LNCaP clone FGC (cell line): Measurements from ENCODE around the gene RASSF5.
A peak's percentile ranks its signal among the peaks of the same experiment; 100 is the strongest.
"Not testable (repeated sequence)": the region's sequence is repeated elsewhere in the genome, so short reads cannot be mapped to it uniquely, and the experiment has no call there.

ENCODE experiments used
- DNase-seq: peaks from one replicate; pipeline ENCODE4 v3.0.0-alpha.2; 2011; ENCODE audit warnings: low read depth
- H3K4me3 ChIP-seq: 2 replicates; pipeline ENCODE4 v1.5.1; 2011; ENCODE audit warnings: mild to moderate bottlenecking, low read depth, low read length, control low read depth
- CTCF ChIP-seq: IDR thresholded peaks from 2 replicates; pipeline ENCODE4 v1.5.1; 2012; ENCODE audit warnings: mild to moderate bottlenecking; ENCODE audit not compliant: control insufficient read depth, insufficient read depth; ENCODE audit errors: extremely low read depth

RASSF5 gene

GRCh38 chr1:206600527-206600926 lies 93.2 kb downstream of the RASSF5 start:
- no peak for DNase-seq

GRCh38 chr1:206604861-206605260 lies 97.5 kb downstream of the RASSF5 start:
- no peak for DNase-seq
- TF ChIP-seq CTCF: no peak
- no peak overlapping the region for H3K4me3 ChIP-seq

More at GRCh38 chr1:206600527-206600926, 93.2 kb downstream of the RASSF5 start:
- H3K4me3 ChIP-seq: no peak overlapping the region
- TF ChIP-seq CTCF: no peak

GRCh38 chr1:206606867-206607266 lies 99.5 kb downstream of the RASSF5 start:
- DNase-seq: peak; percentile 53
- no peak overlapping the region for H3K4me3 ChIP-seq
- peak; percentile 80 for TF ChIP-seq CTCF

DNA sequence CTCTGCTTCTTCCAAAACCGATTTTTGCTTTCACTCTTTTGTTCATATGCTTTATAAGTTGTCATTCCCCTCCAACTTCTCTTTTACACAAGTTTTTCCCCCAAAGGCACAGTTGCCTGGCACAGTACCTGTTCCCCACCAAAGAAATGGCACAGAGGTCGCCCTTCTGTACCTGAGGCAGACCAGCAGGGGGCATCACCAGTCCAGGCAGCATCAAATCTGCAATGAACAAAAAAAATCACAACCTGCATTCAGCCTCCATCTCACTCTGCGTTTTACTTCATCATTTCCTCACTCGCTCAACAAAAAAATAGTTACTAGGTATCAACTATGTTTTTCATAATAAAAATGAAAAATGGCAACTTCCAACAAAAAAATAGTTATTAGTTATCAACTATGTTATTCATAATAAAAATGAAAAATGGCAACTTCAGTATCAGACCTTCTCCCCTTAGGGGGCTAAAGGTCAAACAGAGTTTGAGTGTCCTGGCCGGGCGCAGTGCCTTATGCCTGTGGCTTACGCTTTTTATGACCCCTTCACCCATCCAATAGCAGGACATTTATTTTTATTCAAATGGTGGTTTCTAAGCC lies 100.9 kb downstream of the RASSF5 start:
- H3K4me3 ChIP-seq: no peak overlapping the region
- DNase-seq: no peak
- TF ChIP-seq CTCF: peak; percentile 90

DNA sequence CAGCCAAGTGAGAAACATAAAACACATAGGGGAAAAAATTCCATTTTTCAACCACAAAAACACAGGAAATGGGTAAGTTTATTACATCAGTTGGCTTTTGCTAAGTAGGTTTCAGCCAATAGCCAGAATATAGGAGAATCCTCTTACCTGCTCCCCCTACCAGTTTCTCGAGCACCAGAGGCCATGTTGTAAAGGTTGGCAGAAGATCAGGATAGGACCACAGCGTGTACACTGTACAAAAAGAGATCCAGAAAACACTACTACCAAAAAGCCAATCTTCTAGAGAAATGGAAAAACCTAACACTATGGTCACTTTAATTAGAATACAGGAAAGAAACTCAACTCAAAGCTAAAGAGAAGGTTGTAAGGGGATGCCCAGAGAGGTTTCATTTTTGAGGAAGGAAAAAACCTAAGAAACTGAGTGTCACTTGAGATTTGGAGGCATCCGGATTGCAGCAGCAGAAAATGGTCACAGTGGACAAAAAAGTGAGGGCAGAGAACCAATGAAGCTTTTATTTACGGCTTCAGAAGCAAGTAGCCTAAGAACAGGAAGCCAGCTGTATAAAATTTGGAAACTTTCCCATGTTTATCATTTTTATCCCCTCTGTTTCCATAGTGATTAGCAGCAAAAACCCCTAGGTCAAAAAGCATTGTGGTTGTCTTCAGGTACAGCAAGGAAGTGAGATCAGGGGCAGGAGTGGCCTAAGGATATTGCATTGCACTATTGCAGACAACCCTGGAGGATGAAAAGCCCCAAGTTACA lies 102.1 kb downstream of the RASSF5 start:
- no peak for TF ChIP-seq CTCF
- no peak for DNase-seq
- H3K4me3 ChIP-seq: no peak overlapping the region

- TF ChIP-seq CTCF: peak; percentile 96
- peak; percentile 78 for DNase-seq
- peak within 1 kb of the TSS; percentile 77 for H3K4me3 ChIP-seq
Measured at GRCh38 chr1:206612129-206612876, 105.0 kb downstream of the RASSF5 start, which contains the start of gene EIF2D. EIF2D (minus strand) TSS chr1:206612465; CDS start chr1:206612342, 123 bp downstream.

- not testable (repeated sequence) for DNase-seq, H3K4me3 ChIP-seq
Measured at GRCh38 chr1:206626396-206626795, 119.1 kb downstream of the RASSF5 start.
